Erythroblast (primary cell): ENCODE measurements around the gene TAPBP.
"Not testable (repeated sequence)": the region's sequence is repeated elsewhere in the genome, so short reads cannot be mapped to it uniquely, and the experiment has no call there.

ENCODE experiments used
- GATA1 ChIP-seq: IDR thresholded peaks from 2 replicates; pipeline ENCODE4 v1.6.1; 2011; ENCODE audit warnings: low read depth, mild to moderate bottlenecking, control low read depth, low read length, moderate library complexity
- POLR2A ChIP-seq: IDR thresholded peaks from 2 replicates; pipeline ENCODE4 v1.6.1; 2011; ENCODE audit warnings: mild to moderate bottlenecking, low read length

GRCh38 chr6:33275795-33276580 is 37.9 kb downstream of the TAPBP start:
- not testable (repeated sequence) for TF ChIP-seq POLR2A, GATA1
